Ishikawa (cell line): ENCODE measurements around the gene RAI14.

Source experiments
- CEBPB ChIP-seq: IDR thresholded peaks from 2 replicates; pipeline ENCODE4 v1.6.1; 2012
- EGR1 ChIP-seq: IDR thresholded peaks from 2 replicates; pipeline ENCODE4 v1.6.1; 2012
- EP300 ChIP-seq: IDR thresholded peaks from 2 replicates; pipeline ENCODE4 v1.6.1; 2012; ENCODE audit warnings: borderline replicate concordance
- FOXM1 ChIP-seq: IDR thresholded peaks from 2 replicates; pipeline ENCODE4 v1.6.1; 2012; ENCODE audit warnings: low read depth, borderline replicate concordance
- NFIC ChIP-seq: IDR thresholded peaks from 2 replicates; pipeline ENCODE4 v1.6.1; 2012
- RAD21 ChIP-seq: IDR thresholded peaks from 2 replicates; pipeline ENCODE4 v1.6.1; 2012; ENCODE audit warnings: low read depth
- TAF1 ChIP-seq: IDR thresholded peaks from 2 replicates; pipeline ENCODE4 v1.6.1; 2012; ENCODE audit warnings: low read depth, mild to moderate bottlenecking
- TEAD4 ChIP-seq: IDR thresholded peaks from 2 replicates; pipeline ENCODE4 v1.6.1; 2012
- YY1 ChIP-seq: IDR thresholded peaks from 2 replicates; pipeline ENCODE4 v1.6.1; 2012; ENCODE audit warnings: low read depth
- ZBTB7A ChIP-seq: IDR thresholded peaks from 2 replicates; pipeline ENCODE4 v1.6.1; 2012; ENCODE audit warnings: low read depth
- TF ChIP-seq, protein P1 (sequence below): IDR thresholded peaks from 2 replicates; pipeline ENCODE4 v1.6.1; 2012; ENCODE audit warnings: low read depth, mild to moderate bottlenecking
- TF ChIP-seq, protein P2 (sequence below): IDR thresholded peaks from 2 replicates; pipeline ENCODE4 v1.6.1; 2012

DNA sequence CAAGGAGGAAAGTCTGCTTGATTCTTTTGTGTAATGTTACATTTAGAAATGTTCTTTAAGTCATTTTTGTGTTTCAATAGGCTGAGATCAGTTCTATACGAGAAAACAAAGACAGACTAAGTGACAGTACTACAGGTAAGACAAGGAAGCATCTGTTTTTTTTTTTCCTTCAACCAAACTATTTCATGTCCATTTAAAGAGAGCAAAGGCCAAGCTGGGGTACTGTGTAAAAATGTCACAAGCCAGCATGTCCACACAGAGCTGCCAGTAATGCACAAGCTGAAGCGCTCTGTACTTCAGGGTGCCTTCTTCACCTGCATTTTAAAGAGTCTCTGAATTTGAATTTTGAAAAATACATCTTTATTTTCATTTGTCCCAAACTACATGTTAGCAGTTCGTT, 162.6 kb downstream of the RAI14 start:
- TF ChIP-seq, protein P1, sequence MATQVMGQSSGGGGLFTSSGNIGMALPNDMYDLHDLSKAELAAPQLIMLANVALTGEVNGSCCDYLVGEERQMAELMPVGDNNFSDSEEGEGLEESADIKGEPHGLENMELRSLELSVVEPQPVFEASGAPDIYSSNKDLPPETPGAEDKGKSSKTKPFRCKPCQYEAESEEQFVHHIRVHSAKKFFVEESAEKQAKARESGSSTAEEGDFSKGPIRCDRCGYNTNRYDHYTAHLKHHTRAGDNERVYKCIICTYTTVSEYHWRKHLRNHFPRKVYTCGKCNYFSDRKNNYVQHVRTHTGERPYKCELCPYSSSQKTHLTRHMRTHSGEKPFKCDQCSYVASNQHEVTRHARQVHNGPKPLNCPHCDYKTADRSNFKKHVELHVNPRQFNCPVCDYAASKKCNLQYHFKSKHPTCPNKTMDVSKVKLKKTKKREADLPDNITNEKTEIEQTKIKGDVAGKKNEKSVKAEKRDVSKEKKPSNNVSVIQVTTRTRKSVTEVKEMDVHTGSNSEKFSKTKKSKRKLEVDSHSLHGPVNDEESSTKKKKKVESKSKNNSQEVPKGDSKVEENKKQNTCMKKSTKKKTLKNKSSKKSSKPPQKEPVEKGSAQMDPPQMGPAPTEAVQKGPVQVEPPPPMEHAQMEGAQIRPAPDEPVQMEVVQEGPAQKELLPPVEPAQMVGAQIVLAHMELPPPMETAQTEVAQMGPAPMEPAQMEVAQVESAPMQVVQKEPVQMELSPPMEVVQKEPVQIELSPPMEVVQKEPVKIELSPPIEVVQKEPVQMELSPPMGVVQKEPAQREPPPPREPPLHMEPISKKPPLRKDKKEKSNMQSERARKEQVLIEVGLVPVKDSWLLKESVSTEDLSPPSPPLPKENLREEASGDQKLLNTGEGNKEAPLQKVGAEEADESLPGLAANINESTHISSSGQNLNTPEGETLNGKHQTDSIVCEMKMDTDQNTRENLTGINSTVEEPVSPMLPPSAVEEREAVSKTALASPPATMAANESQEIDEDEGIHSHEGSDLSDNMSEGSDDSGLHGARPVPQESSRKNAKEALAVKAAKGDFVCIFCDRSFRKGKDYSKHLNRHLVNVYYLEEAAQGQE = no peak
- TF ChIP-seq TEAD4 = no peak
- no peak for TF ChIP-seq RAD21
- no peak for TF ChIP-seq CEBPB
- no peak for TF ChIP-seq TAF1
- no peak for TF ChIP-seq NFIC
- TF ChIP-seq, protein P2, sequence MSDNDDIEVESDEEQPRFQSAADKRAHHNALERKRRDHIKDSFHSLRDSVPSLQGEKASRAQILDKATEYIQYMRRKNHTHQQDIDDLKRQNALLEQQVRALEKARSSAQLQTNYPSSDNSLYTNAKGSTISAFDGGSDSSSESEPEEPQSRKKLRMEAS = no peak
- TF ChIP-seq EP300 = no peak
- TF ChIP-seq YY1 = no peak
- no peak for TF ChIP-seq EGR1
- no peak for TF ChIP-seq ZBTB7A
- TF ChIP-seq FOXM1 = no peak
